ENCODE measurements around the gene BFSP2. TPM values are rescaled to one million over a fixed set of nuclear protein-coding genes. Genes with fewer than 3 reads are reported as not detected.

The BFSP2 gene
- total RNA-seq, 1 donor from 2014 or later, result not detected

GRCh38 chr3:133487204-133487603 is 87.3 kb downstream of the BFSP2 start:
- no peaks in the 10 kb centered on the region for H3K27me3 Mint-ChIP-seq (ENCODE audit: unreplicated experiment)
- no peak overlapping the region for H3K27ac Mint-ChIP-seq (ENCODE audit: unreplicated experiment)
- no peaks in the 10 kb centered on the region for H3K36me3 Mint-ChIP-seq (ENCODE audit: unreplicated experiment)
- DNase-seq (ENCODE audit: extremely low spot score, unreplicated experiment), result no peak
- TF ChIP-seq CTCF (IDR thresholded peaks at IDR 0.05), result no peak
- no peak overlapping the region for H3K4me3 Mint-ChIP-seq (ENCODE audit: unreplicated experiment)
- peaks cover 3% of the 10 kb centered on the region for H3K9me3 Mint-ChIP-seq (ENCODE audit: unreplicated experiment)
- H3K4me1 Mint-ChIP-seq (ENCODE audit: unreplicated experiment), result peaks cover 16% of the 10 kb centered on the region

- Mint-ChIP-seq H3K4me3 (ENCODE audit: unreplicated experiment) (no peak overlapping the region), H3K27ac (ENCODE audit: unreplicated experiment) (no peak overlapping the region), H3K27me3 (ENCODE audit: unreplicated experiment) (no peaks in the 10 kb centered on the region), H3K4me1 (ENCODE audit: unreplicated experiment) (peaks cover 16% of the 10 kb centered on the region), H3K9me3 (ENCODE audit: unreplicated experiment) (peaks cover 4% of the 10 kb centered on the region), H3K36me3 (ENCODE audit: unreplicated experiment) (no peaks in the 10 kb centered on the region)
- TF ChIP-seq CTCF (IDR thresholded peaks at IDR 0.05), result peak; percentile 56
- no peak for DNase-seq (ENCODE audit: extremely low spot score, unreplicated experiment)
Measured at GRCh38 chr3:133487920-133488540, 88.2 kb downstream of the BFSP2 start.

GRCh38 chr3:133488785-133489367 is 89.0 kb downstream of the BFSP2 start:
- no peak for TF ChIP-seq CTCF (IDR thresholded peaks at IDR 0.05)
- Mint-ChIP-seq H3K4me1 (ENCODE audit: unreplicated experiment) (peaks cover 16% of the 10 kb centered on the region), H3K4me3 (ENCODE audit: unreplicated experiment) (no peak overlapping the region), H3K27me3 (ENCODE audit: unreplicated experiment) (no peaks in the 10 kb centered on the region), H3K27ac (ENCODE audit: unreplicated experiment) (no peak overlapping the region), H3K9me3 (ENCODE audit: unreplicated experiment) (peaks cover 8% of the 10 kb centered on the region), H3K36me3 (ENCODE audit: unreplicated experiment) (no peaks in the 10 kb centered on the region)
- no peak for DNase-seq (ENCODE audit: extremely low spot score, unreplicated experiment)

GRCh38 chr3:133489466-133490085 is 89.7 kb downstream of the BFSP2 start:
- Mint-ChIP-seq H3K9me3 (ENCODE audit: unreplicated experiment) (peaks cover 8% of the 10 kb centered on the region), H3K36me3 (ENCODE audit: unreplicated experiment) (no peaks in the 10 kb centered on the region), H3K4me1 (ENCODE audit: unreplicated experiment) (peaks cover 16% of the 10 kb centered on the region), H3K27me3 (ENCODE audit: unreplicated experiment) (no peaks in the 10 kb centered on the region), H3K4me3 (ENCODE audit: unreplicated experiment) (no peak overlapping the region), H3K27ac (ENCODE audit: unreplicated experiment) (no peak overlapping the region)
- TF ChIP-seq CTCF (IDR thresholded peaks at IDR 0.05), result no peak
- DNase-seq (ENCODE audit: extremely low spot score, unreplicated experiment), result no peak
